ENCODE data around the gene FLNC.

Gene FLNC, protein sequence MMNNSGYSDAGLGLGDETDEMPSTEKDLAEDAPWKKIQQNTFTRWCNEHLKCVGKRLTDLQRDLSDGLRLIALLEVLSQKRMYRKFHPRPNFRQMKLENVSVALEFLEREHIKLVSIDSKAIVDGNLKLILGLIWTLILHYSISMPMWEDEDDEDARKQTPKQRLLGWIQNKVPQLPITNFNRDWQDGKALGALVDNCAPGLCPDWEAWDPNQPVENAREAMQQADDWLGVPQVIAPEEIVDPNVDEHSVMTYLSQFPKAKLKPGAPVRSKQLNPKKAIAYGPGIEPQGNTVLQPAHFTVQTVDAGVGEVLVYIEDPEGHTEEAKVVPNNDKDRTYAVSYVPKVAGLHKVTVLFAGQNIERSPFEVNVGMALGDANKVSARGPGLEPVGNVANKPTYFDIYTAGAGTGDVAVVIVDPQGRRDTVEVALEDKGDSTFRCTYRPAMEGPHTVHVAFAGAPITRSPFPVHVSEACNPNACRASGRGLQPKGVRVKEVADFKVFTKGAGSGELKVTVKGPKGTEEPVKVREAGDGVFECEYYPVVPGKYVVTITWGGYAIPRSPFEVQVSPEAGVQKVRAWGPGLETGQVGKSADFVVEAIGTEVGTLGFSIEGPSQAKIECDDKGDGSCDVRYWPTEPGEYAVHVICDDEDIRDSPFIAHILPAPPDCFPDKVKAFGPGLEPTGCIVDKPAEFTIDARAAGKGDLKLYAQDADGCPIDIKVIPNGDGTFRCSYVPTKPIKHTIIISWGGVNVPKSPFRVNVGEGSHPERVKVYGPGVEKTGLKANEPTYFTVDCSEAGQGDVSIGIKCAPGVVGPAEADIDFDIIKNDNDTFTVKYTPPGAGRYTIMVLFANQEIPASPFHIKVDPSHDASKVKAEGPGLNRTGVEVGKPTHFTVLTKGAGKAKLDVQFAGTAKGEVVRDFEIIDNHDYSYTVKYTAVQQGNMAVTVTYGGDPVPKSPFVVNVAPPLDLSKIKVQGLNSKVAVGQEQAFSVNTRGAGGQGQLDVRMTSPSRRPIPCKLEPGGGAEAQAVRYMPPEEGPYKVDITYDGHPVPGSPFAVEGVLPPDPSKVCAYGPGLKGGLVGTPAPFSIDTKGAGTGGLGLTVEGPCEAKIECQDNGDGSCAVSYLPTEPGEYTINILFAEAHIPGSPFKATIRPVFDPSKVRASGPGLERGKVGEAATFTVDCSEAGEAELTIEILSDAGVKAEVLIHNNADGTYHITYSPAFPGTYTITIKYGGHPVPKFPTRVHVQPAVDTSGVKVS (N-terminal part only)

DNA sequence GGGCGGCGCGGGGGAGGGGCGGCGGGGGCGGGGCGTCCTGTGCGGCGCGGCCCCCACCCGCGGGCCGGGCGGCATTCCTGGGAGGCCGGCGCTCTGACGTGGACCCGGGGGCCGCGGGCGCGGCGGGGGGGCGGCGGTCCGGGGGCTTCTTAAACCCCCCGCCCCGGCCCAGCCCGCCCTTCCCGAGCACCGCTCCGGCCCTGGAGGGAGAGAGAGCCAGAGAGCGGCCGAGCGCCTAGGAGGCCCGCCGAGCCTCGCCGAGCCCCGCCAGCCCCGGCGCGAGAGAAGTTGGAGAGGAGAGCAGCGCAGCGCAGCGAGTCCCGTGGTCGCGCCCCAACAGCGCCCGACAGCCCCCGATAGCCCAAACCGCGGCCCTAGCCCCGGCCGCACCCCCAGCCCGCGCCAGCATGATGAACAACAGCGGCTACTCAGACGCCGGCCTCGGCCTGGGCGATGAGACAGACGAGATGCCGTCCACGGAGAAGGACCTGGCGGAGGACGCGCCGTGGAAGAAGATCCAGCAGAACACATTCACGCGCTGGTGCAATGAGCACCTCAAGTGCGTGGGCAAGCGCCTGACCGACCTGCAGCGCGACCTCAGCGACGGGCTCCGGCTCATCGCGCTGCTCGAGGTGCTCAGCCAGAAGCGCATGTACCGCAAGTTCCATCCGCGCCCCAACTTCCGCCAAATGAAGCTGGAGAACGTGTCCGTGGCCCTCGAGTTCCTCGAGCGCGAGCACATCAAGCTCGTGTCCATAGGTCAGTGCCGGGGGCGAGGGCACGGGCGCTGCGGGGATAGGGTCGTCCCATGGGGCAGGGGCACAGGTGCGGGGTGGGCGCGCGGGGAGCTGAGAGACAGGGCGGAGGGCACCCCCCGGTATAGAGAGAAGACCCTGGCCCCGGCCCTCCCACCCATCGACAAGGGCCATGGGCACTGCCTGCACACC, at the start of gene FLNC:
TSS of gene FLNC (plus strand) at position 176 of the 947 bp plus-strand sequence. CDS start at position 408, 232 bp downstream.
- Histone ChIP-seq H3K4me1 (ENCODE audit: insufficient read depth, low read length, poor library complexity, severe bottlenecking) (peaks cover 29% of the 10 kb centered on the region), H3K4me2 (ENCODE audit: low read depth, low read length, poor library complexity, severe bottlenecking) (peak within 1 kb of the TSS; percentile 99), H2AFZ (ENCODE audit: low read length) (peak within 1 kb of the TSS; percentile 82), H3K36me3 (ENCODE audit: insufficient read depth, low read length) (no peaks in the 10 kb centered on the region), H3K4me3 (ENCODE audit: low read length, poor library complexity, severe bottlenecking) (peak within 1 kb of the TSS; percentile 79), H3F3A (ENCODE audit: low read depth) (0 out of 2 replicates have a peak, but pooled peaks cover 2% of the 10 kb centered on the region), H3K27me3 (ENCODE audit: insufficient read depth, low read length, poor library complexity, severe bottlenecking) (no peaks in the 10 kb centered on the region), H4K20me1 (ENCODE audit: insufficient read depth, low read length, poor library complexity, severe bottlenecking) (no peaks in the 10 kb centered on the region), H3K9ac (ENCODE audit: low read depth, low read length, poor library complexity, severe bottlenecking) (peak within 1 kb of the TSS; percentile 91), H3K9me3 (ENCODE audit: insufficient read depth, low read depth, low read length) (no peaks in the 10 kb centered on the region), H3K9me2 (replicated peaks; ENCODE audit: low read depth, low read length) (no peaks in the 10 kb centered on the region), H3K79me2 (ENCODE audit: insufficient read depth, low read length) (peaks cover 11% of the 10 kb centered on the region)
- TF ChIP-seq, protein P1, sequence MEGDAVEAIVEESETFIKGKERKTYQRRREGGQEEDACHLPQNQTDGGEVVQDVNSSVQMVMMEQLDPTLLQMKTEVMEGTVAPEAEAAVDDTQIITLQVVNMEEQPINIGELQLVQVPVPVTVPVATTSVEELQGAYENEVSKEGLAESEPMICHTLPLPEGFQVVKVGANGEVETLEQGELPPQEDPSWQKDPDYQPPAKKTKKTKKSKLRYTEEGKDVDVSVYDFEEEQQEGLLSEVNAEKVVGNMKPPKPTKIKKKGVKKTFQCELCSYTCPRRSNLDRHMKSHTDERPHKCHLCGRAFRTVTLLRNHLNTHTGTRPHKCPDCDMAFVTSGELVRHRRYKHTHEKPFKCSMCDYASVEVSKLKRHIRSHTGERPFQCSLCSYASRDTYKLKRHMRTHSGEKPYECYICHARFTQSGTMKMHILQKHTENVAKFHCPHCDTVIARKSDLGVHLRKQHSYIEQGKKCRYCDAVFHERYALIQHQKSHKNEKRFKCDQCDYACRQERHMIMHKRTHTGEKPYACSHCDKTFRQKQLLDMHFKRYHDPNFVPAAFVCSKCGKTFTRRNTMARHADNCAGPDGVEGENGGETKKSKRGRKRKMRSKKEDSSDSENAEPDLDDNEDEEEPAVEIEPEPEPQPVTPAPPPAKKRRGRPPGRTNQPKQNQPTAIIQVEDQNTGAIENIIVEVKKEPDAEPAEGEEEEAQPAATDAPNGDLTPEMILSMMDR (conservative IDR thresholded peaks at IDR 0.05; ENCODE audit: low read length), result no peak
- TF ChIP-seq EZH2phosphoT487 (IDR thresholded peaks at IDR 0.05; ENCODE audit: borderline replicate concordance), result no peak

DNA sequence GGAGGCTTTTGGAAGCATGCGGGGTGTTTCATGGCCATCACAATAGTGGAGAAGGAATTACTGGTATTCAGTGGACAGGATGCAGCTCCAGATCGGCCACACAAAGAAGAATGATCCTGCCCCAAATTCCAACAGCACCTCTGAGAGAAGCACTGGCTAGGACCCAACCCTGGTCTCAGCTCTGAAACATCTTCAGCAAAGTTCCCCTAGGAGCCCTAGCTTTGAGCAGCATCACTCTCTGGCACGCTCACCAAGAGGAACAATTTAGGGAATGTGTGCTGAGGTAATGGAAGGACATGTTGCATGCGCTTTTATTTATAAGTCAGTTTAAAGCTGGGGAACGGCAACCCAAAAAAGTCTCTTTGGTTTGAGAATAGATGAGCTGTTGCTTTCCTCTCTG, 49.1 kb upstream of the FLNC start:
- Histone ChIP-seq H3K4me2 (ENCODE audit: low read depth, low read length, poor library complexity, severe bottlenecking) (no peak overlapping the region), H3K4me1 (ENCODE audit: insufficient read depth, low read length, poor library complexity, severe bottlenecking) (no peaks in the 10 kb centered on the region), H3K9me2 (replicated peaks; ENCODE audit: low read depth, low read length) (no peaks in the 10 kb centered on the region), H3F3A (ENCODE audit: low read depth) (no peaks in the 10 kb centered on the region), H3K9ac (ENCODE audit: low read depth, low read length, poor library complexity, severe bottlenecking) (no peak overlapping the region), H4K20me1 (ENCODE audit: insufficient read depth, low read length, poor library complexity, severe bottlenecking) (no peaks in the 10 kb centered on the region), H3K79me2 (ENCODE audit: insufficient read depth, low read length) (no peaks in the 10 kb centered on the region), H3K4me3 (ENCODE audit: low read length, poor library complexity, severe bottlenecking) (no peak overlapping the region), H3K36me3 (ENCODE audit: insufficient read depth, low read length) (no peaks in the 10 kb centered on the region), H3K9me3 (ENCODE audit: insufficient read depth, low read depth, low read length) (no peaks in the 10 kb centered on the region), H2AFZ (ENCODE audit: low read length) (no peak overlapping the region), H3K27me3 (ENCODE audit: insufficient read depth, low read length, poor library complexity, severe bottlenecking) (no peaks in the 10 kb centered on the region)
- no peak for TF ChIP-seq EZH2phosphoT487 (IDR thresholded peaks at IDR 0.05; ENCODE audit: borderline replicate concordance)
- TF ChIP-seq, protein P1 (conservative IDR thresholded peaks at IDR 0.05; ENCODE audit: low read length), result no peak
